ENCODE data around the gene XRRA1.

XRRA1 gene

DNA sequence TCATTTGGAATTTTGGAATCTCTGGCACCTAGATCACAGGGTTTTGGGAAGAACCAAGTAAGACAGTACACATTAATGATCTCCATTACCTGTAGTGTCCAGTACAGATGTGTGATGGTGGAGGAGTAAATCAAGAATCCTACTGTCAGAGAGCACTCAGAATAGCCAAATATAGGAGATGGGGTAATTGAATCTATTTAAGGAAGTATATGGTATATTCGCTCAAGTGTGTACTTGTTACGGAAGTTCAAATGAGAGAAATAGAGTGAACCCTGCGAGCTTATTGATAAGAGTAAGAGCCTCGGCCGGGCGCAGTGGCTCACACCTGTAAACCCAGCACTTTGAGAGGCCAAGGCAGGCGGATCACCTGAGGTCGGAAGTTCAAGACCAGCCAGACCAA, 2.3 kb upstream of the XRRA1 start:
- no peak for DNase-seq (ENCODE audit: low spot score)

DNA sequence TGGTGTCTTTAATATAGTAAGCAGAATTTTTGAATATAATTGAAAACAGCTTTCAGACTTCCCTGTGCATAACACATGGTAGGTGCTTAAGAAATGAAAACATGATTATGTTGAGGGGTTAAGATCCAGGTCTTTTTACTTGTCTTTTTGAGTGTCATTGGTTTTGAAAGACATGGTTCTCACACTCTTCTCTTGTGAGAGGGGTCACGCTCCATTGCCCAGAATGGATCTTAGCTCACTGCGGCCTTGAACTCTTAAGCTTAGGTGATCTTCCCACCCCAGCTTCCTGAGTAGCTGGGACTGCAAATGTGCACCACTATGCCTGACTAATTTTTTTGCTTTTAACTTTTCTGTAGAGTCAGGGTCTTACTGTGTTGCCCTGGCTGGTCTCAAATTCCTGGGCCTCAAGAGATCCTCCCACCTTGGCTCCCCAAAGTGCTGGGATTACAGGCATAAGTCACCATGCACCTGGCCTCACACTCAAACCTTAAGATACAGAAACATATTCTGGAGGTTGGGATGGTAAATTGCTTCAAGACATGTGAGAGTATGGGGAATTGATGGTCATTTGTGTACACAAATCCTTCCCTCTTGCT, 1.6 kb upstream of the XRRA1 start:
- no peak for DNase-seq (ENCODE audit: low spot score)

GRCh38 chr11:74949753-74950137, 854 bp upstream of the XRRA1 start:
- DNase-seq (ENCODE audit: low spot score) = peak; percentile 59

DNA sequence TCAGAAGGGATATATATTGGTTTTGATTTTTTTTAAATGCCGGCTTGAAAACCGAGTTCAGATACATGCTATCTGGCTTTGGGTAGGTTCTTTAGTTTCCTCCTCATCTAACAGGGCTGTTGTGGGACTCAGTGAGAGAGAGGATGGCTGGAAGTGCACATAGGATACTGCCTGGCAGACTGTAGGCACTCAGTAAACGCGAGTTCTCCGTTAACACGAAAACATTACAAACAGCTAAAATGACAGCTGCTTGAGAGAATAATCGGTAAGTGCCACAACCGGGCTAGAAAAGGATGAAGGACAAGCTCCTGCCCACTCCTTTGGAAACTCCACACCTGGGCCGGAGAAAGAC, 369 bp downstream of the XRRA1 start:
- DNase-seq (ENCODE audit: low spot score) = peak; percentile 41

- DNase-seq (ENCODE audit: low spot score) = no peak
Measured at GRCh38 chr11:74942073-74942759, 6.7 kb downstream of the XRRA1 start.

DNA sequence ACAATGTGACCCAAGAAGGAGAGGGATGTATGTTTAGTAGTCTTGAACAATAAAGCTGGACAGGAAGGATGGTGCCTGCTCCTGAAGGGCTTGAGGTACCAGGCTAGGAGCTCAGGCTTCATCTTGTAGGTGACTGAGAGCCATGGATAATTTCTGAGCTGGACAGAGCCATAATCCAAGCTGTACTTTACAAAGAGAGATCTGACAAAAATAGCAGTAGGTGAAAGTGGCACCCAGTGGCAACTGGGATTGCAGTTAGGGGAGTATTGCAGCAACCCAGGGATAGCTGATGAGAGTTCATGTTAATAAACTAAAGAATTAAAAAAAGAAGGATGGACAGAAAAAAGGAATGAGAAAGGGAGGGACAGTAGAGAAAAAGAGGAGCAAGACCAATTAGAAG, 7.4 kb downstream of the XRRA1 start:
- DNase-seq (ENCODE audit: low spot score) = no peak

GRCh38 chr11:74937696-74938475, 11.0 kb downstream of the XRRA1 start:
- peak; percentile 17 for DNase-seq (ENCODE audit: low spot score)

- no peak for DNase-seq (ENCODE audit: low spot score)
Measured at GRCh38 chr11:74936976-74937375, 11.9 kb downstream of the XRRA1 start.

DNA sequence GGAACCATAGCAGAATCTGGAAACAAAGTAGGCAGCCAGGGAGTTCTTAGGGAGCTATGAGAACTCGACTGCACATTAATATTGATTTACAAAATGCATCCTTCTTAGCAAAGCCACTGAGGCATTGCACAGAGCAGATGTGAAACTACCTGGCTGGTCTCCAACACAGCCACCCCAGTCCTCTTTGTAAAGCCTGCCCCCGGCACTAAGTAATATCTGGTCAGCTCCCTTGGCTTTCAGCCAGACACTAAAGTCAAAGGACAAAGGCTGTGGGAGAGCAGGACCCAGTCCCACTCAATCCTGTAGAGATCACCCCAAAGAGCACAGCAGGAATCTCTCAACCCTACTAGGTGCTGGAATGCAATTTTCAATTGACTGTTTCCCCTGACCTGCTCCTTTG, 12.8 kb downstream of the XRRA1 start:
- DNase-seq (ENCODE audit: low spot score) = no peak

- no peak for DNase-seq (ENCODE audit: low spot score)
Measured at GRCh38 chr11:74935285-74935684, 13.6 kb downstream of the XRRA1 start.

- DNase-seq (ENCODE audit: low spot score) = no peak
Measured at GRCh38 chr11:74933765-74934164, 15.1 kb downstream of the XRRA1 start.

- no peak for DNase-seq (ENCODE audit: low spot score)
Measured at GRCh38 chr11:74932797-74933196, 16.1 kb downstream of the XRRA1 start.

GRCh38 chr11:74932169-74932568, 16.7 kb downstream of the XRRA1 start:
- peak; percentile 18 for DNase-seq (ENCODE audit: low spot score)

GRCh38 chr11:74929431-74930363, 19.2 kb downstream of the XRRA1 start:
- peak; percentile 71 for DNase-seq (ENCODE audit: low spot score)

DNA sequence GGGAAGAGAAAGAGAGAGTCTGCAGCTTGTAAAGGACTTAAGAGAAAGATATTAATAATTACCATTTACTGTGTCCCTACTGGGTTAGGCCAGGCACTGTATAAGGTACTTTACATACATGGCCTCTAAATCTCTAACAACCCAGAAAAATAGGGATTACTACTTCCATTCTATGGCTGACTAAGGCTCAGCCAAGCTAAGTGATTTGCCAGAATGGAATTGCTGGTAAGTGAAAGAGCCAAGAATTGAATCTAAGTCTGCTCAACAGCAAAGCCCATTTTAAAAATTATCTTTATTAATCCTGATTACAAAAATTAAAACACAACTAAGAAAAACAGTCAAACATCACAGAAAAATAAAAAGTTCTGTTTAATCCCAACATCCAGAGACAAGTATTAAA, 21.4 kb downstream of the XRRA1 start:
- peak; percentile 31 for DNase-seq (ENCODE audit: low spot score)

DNA sequence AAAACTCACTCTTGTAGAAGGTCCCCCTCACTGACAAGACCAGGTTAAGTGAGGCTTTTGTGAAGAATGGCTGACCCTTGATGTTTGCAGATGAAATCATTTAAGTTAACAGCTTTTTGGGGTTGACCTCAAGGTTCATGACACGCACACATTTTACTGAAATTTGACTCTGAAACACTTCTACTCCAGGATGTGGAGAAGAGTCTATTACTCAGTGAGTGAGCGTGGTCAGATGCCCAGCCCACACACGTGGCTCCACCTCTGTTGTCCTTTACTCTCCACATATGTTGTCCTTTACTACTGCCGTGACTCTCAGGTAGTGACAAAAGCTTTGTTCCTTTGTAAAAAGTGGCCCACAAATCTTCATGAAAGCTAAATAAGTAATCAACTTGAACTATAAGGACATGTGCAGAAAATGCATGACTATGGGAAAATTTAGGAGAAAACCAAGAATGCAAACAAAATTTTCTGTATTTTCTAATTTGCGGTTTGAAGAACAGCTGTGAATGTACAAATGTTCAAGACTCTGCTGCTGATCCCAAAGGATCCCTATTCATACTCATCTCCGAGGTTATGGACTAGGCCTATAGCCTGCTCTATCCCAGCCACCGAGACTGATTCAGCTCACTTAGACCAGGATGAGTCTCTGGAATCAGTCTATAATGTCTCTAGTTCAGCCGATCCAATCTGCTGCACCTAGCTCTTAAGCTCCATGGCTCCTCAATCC, 22.4 kb downstream of the XRRA1 start:
- peak; percentile 52 for DNase-seq (ENCODE audit: low spot score)

- DNase-seq (ENCODE audit: low spot score) = peak; percentile 17
Measured at GRCh38 chr11:74925281-74925680, 23.6 kb downstream of the XRRA1 start.

GRCh38 chr11:74923125-74923524, 25.8 kb downstream of the XRRA1 start:
- no peak for DNase-seq (ENCODE audit: low spot score)

- no peak for DNase-seq (ENCODE audit: low spot score)
Measured at GRCh38 chr11:74909812-74910211, 39.1 kb downstream of the XRRA1 start.

DNA sequence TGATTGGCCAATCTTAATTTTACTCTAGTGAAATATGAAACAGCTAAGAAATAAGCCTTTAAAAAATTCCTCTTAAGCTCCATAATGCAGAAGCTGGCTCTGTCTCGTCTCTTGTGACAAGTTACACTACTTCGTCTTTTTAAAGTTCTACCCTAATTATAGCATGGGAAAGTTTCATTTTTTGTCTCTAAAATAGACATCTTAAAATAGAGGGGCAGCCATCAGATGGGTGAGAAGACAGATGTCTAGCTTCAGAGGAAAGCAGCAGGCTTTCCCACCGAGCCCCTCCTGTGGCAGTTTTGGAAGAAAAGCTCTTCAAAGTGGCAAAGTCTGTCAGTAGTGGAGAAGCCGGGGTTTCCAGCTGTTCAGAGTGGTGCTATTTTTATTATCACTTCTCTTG, 39.5 kb downstream of the XRRA1 start:
- no peak for DNase-seq (ENCODE audit: low spot score)

DNA sequence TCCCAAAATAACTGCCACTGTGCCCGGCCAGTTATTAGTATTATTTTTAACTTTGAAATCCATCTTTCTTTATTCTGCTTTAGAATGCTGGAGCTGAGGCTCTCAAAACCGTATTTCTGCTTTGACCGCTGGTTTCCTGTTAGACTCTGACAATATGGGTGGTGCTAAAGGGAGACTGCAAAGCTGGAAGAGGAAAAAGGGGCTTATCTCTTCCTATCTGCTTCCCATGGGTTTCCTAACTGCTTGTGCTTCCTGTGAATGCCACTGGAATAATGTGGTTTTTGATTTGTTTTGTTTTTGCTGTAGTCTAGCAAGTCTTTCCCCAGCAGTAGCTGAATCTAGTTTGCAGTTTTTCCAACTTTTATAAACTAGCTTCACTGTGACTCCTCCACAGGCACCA, 43.6 kb downstream of the XRRA1 start:
- no peak for DNase-seq (ENCODE audit: low spot score)

- DNase-seq (ENCODE audit: low spot score) = no peak
Measured at GRCh38 chr11:74902342-74902741, 46.5 kb downstream of the XRRA1 start.

Measured in AG20443 (cell line).